B cell (primary cell): ENCODE data around the gene GARRE1. TPM values are rescaled to one million over a fixed set of nuclear protein-coding genes. Genes with fewer than 3 reads are reported as not detected.

Experiments
- ATAC-seq: fragments of 200-7000 bp; cut with Tn5 transposase; one replicate; pipeline ENCODE4 v1.10.0; 2021; ENCODE audit warnings: low read depth, mild to moderate bottlenecking, moderate number of reproducible peaks, moderate library complexity
- CTCF ChIA-PET: fragments of 350-600 bp; sonication (Branson Sonifier 250); formaldehyde crosslinking; loops from one replicate; lab custom pipeline; 2021; ENCODE audit warnings: antibody characterized with exemption, inconsistent platforms; lab: Charles Lee
- POLR2A ChIA-PET: fragments of 350-600 bp; sonication (Branson Sonifier 250); formaldehyde crosslinking; loops from one replicate; lab custom pipeline; 2021; ENCODE audit warnings: antibody characterized with exemption; lab: Charles Lee
- DNase-seq: peaks from one replicate; pipeline ENCODE4 v3.0.0; 2013
- H2AFZ ChIP-seq: 2 replicates; pipeline ENCODE4 v1.6.1; 2012; ENCODE audit warnings: mild to moderate bottlenecking, low read depth, low read length; ENCODE audit not compliant: insufficient read depth, poor library complexity, severe bottlenecking
- H3K27ac ChIP-seq, 2 donors: 1 replicate in 1 of 2; 2 replicates in 1 of 2; pipeline ENCODE4 v1.5.1; 2012 to 2013; ENCODE audit warnings: low read length in 2 of 2, mild to moderate bottlenecking in 2 of 2, moderate library complexity in 1 of 2
- H3K27me3 ChIP-seq, 4 experiments: fragments of 200-600 bp in 1 of 4; sonication (generic) in 1 of 4; replicated peaks in 1 of 4; 1 replicate in 2 of 4; 2 replicates in 2 of 4; pipeline versions ENCODE4 v1.6.1 to v1.7.0; 2013 to 2016; ENCODE audit warnings: low read length in 3 of 4, mild to moderate bottlenecking in 2 of 4, mixed read lengths in 1 of 4, moderate library complexity in 1 of 4; ENCODE audit not compliant: insufficient read depth in 4 of 4, control insufficient read depth in 3 of 4; ENCODE audit errors: control extremely low read depth in 1 of 4
- H3K36me3 ChIP-seq, 2 experiments: replicated peaks in 1 of 2; 1 replicate in 1 of 2; 2 replicates in 1 of 2; pipeline versions ENCODE4 v1.6.1 to v1.7.1; 2013; ENCODE audit warnings: low read length in 1 of 2; ENCODE audit not compliant: insufficient read depth in 2 of 2, control insufficient read depth in 1 of 2; ENCODE audit errors: control extremely low read depth in 1 of 2, extremely low read depth in 1 of 2
- H3K4me1 ChIP-seq, 2 donors: fragments of 200-600 bp in 1 of 2; sonication (generic) in 1 of 2; 1 replicate in 1 of 2; 2 replicates in 1 of 2; pipeline versions ENCODE4 v1.5.1 to v1.6.1; 2013 to 2017; ENCODE audit warnings: low read length in 2 of 2; ENCODE audit not compliant: control insufficient read depth in 2 of 2, insufficient read depth in 2 of 2
- H3K4me2 ChIP-seq: replicated peaks from 2 replicates; pipeline ENCODE3; 2012; ENCODE audit warnings: mild to moderate bottlenecking, low read depth, low read length; ENCODE audit not compliant: poor library complexity, severe bottlenecking
- H3K4me3 ChIP-seq, 5 experiments: fragments of 200-600 bp in 1 of 5; sonication (generic) in 1 of 5; 1 replicate in 3 of 5; 2 replicates in 2 of 5; pipeline versions ENCODE4 v1.5.1 to v1.7.0; 2011 to 2016; ENCODE audit warnings: low read length in 4 of 5, mild to moderate bottlenecking in 4 of 5, low read depth in 2 of 5, control low read depth in 1 of 5, moderate library complexity in 1 of 5; ENCODE audit not compliant: insufficient read depth in 1 of 5; ENCODE audit errors: control extremely low read depth in 1 of 5, extremely low read depth in 1 of 5
- H3K79me2 ChIP-seq: fragments of 200-600 bp; sonication (generic); one replicate; pipeline ENCODE4 v1.6.0; 2016; ENCODE audit warnings: low read length; ENCODE audit not compliant: control insufficient read depth, insufficient read depth
- H3K9ac ChIP-seq: fragments of 200-600 bp; sonication (generic); 2 replicates; pipeline ENCODE4 v1.6.1; 2017; ENCODE audit warnings: mild to moderate bottlenecking, low read length, moderate library complexity
- H3K9me3 ChIP-seq, 3 donors: one replicate each; pipeline versions ENCODE4 v1.6.1 to v1.7.1; 2013; ENCODE audit warnings: low read length in 2 of 3; ENCODE audit not compliant: control insufficient read depth in 2 of 3, insufficient read depth in 1 of 3; ENCODE audit errors: control extremely low read depth in 1 of 3
- H4K20me1 ChIP-seq: 2 replicates; pipeline ENCODE4 v1.6.0; 2012; ENCODE audit warnings: mild to moderate bottlenecking, low read length; ENCODE audit not compliant: insufficient read depth, control insufficient read depth, poor library complexity, severe bottlenecking
- H3K27ac Mint-ChIP-seq: one replicate; pipeline ENCODE4 v1.8.0; 2021; ENCODE audit warnings: mixed read lengths
- H3K27me3 Mint-ChIP-seq: one replicate; pipeline ENCODE4 v1.8.0; 2021; ENCODE audit warnings: mixed read lengths
- H3K4me1 Mint-ChIP-seq: one replicate; pipeline ENCODE4 v1.8.0; 2021; ENCODE audit warnings: mixed read lengths
- H3K4me3 Mint-ChIP-seq: one replicate; pipeline ENCODE4 v1.8.0; 2021; ENCODE audit warnings: mixed read lengths
- H3K9me3 Mint-ChIP-seq: one replicate; pipeline ENCODE4 v1.8.0; 2022; ENCODE audit warnings: mixed read lengths; ENCODE audit not compliant: insufficient read depth
- EZH2 ChIP-seq: IDR thresholded peaks from 2 replicates; pipeline ENCODE4 v1.6.1; 2012; ENCODE audit warnings: borderline replicate concordance, low read depth, mild to moderate bottlenecking, moderate library complexity, low read length; ENCODE audit not compliant: insufficient read depth, poor library complexity, severe bottlenecking
- WGBS: methylation state at CpG from one replicate; pipeline ENCODE4 v1.1.5; 2013; ENCODE audit warnings: missing lambda C conversion rate; ENCODE audit not compliant: insufficient coverage; 5-methylcytosine and 5-hydroxymethylcytosine counted together
- intact Hi-C: fragments of 100-400 bp; cut with micrococcal nuclease; formaldehyde crosslinking; loops from one replicate; pipeline ENCODE4 v1.10.0; 2022
- polyA plus RNA-seq: library from polyadenylated mRNA; depleted of rRNA; stranded (reverse); fragments of >200 nt; gene quantifications from 2 replicates; pipeline ENCODE4 v1.2.3, GENCODE V29; 2012
- total RNA-seq, 2 donors: library from RNA; stranded (reverse); fragments of 120-200 nt in 1 of 2; gene quantifications; 1 replicate in 1 of 2; 2 replicates in 1 of 2; pipeline versions ENCODE4 v1.2.3 to v1.2.4, GENCODE V29; 2013 to 2022
- TF ChIP-seq, protein P1 (sequence below): fragments of 200-600 bp; IDR thresholded peaks from one replicate; pipeline ENCODE4 v1.8.0; 2022; ENCODE audit warnings: antibody characterized with exemption, mild to moderate bottlenecking

GARRE1 gene
- total and polyA plus RNA-seq, 2 donors (not counting 1 experiment from before 2014, with no cell fraction given): 26.3 to 55.6 TPM

GRCh38 chr19:34282611-34283519 lies 28.5 kb downstream of the GARRE1 start:
- Mint-ChIP-seq H3K9me3 (no peaks in the 10 kb centered on the region), H3K27me3 (no peaks in the 10 kb centered on the region), H3K27ac (no peak overlapping the region), H3K4me1 (peaks cover 24% of the 10 kb centered on the region), H3K4me3 (no peak overlapping the region)
- intact Hi-C loops: no loop called here
- TF ChIP-seq, protein P1, sequence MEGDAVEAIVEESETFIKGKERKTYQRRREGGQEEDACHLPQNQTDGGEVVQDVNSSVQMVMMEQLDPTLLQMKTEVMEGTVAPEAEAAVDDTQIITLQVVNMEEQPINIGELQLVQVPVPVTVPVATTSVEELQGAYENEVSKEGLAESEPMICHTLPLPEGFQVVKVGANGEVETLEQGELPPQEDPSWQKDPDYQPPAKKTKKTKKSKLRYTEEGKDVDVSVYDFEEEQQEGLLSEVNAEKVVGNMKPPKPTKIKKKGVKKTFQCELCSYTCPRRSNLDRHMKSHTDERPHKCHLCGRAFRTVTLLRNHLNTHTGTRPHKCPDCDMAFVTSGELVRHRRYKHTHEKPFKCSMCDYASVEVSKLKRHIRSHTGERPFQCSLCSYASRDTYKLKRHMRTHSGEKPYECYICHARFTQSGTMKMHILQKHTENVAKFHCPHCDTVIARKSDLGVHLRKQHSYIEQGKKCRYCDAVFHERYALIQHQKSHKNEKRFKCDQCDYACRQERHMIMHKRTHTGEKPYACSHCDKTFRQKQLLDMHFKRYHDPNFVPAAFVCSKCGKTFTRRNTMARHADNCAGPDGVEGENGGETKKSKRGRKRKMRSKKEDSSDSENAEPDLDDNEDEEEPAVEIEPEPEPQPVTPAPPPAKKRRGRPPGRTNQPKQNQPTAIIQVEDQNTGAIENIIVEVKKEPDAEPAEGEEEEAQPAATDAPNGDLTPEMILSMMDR: no peak
- TF ChIP-seq EZH2: no peak
- H3K36me3 ChIP-seq: peaks cover 0 to 14% of the 10 kb centered on the region in 2 experiments
- WGBS: no CpG with 5 or more reads among the region's 2 CpGs
- H3K27me3 ChIP-seq: no peaks in the 10 kb centered on the region
- peaks cover 13% of the 10 kb centered on the region for H4K20me1 ChIP-seq
- DNase-seq (no peak), ATAC-seq (no peak)
- H3K4me1 ChIP-seq: peaks cover 5 to 7% of the 10 kb centered on the region in 2 donors
- no peak overlapping the region for H2AFZ ChIP-seq
- H3K9ac ChIP-seq: no peak overlapping the region
- H3K4me3 ChIP-seq: no peak overlapping the region
- H3K4me2 ChIP-seq: no peak overlapping the region
- H3K9me3 ChIP-seq: peaks cover 0 to 2% (median 0%) of the 10 kb centered on the region in 3 donors
- CTCF ChIA-PET: no interaction called here
- H3K27ac ChIP-seq: no peak overlapping the region
- POLR2A ChIA-PET: no interaction called here
- H3K79me2 ChIP-seq: peaks cover 96% of the 10 kb centered on the region

- intact Hi-C loops: no loop called here
- Histone ChIP-seq H3K4me3 (no peak overlapping the region), H3K27ac (no peak overlapping the region), H3K9me3 (peaks cover 0 to 2% (median 0%) of the 10 kb centered on the region in 3 donors), H3K9ac (no peak overlapping the region), H3K4me1 (peaks cover 11 to 12% of the 10 kb centered on the region in 2 donors), H3K4me2 (no peak overlapping the region), H4K20me1 (peaks cover 13% of the 10 kb centered on the region), H2AFZ (no peak overlapping the region), H3K79me2 (peaks cover 94% of the 10 kb centered on the region), H3K27me3 (no peaks in the 10 kb centered on the region), H3K36me3 (peaks cover 0 to 10% of the 10 kb centered on the region in 2 experiments)
- Mint-ChIP-seq H3K4me1 (peaks cover 25% of the 10 kb centered on the region), H3K9me3 (no peaks in the 10 kb centered on the region), H3K27me3 (no peaks in the 10 kb centered on the region), H3K4me3 (no peak overlapping the region), H3K27ac (no peak overlapping the region)
- ChIA-PET CTCF (no interaction called here), POLR2A (interaction anchor here (0.6 kb wide), 1 partner anchor 31 kb away, joined by 6 read pairs; no protein-coding TSS in a partner anchor)
- DNase-seq (no peak), ATAC-seq (no peak)
- TF ChIP-seq, protein P1: no peak
- no peak for TF ChIP-seq EZH2
- no CpG with 5 or more reads among the region's 2 CpGs for WGBS
Measured at GRCh38 chr19:34284505-34284904, 30.2 kb downstream of the GARRE1 start.
